Measurements from ENCODE around the gene PPP1R3C.

DNA sequence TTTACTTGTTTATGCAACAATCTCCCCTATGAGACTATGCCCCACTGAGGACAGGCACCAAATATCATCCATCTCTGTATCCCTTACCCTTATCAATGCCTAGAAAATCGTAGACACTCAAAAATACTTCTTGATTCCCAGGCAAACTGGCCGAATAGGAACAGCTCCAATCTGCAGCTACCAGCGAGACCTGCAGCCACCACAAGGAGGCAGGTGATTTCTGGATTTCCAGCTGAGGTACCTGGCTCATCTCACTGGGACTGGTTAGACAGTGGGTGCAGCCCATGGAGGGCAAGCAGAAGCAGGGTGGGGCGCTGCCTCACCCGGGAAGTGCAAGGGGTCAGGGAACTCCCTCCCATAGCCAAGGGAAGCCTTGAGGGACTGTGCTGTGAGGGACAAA lies 10.8 kb upstream of the PPP1R3C start:
- TF ChIP-seq, protein P1, sequence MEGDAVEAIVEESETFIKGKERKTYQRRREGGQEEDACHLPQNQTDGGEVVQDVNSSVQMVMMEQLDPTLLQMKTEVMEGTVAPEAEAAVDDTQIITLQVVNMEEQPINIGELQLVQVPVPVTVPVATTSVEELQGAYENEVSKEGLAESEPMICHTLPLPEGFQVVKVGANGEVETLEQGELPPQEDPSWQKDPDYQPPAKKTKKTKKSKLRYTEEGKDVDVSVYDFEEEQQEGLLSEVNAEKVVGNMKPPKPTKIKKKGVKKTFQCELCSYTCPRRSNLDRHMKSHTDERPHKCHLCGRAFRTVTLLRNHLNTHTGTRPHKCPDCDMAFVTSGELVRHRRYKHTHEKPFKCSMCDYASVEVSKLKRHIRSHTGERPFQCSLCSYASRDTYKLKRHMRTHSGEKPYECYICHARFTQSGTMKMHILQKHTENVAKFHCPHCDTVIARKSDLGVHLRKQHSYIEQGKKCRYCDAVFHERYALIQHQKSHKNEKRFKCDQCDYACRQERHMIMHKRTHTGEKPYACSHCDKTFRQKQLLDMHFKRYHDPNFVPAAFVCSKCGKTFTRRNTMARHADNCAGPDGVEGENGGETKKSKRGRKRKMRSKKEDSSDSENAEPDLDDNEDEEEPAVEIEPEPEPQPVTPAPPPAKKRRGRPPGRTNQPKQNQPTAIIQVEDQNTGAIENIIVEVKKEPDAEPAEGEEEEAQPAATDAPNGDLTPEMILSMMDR (IDR thresholded peaks at IDR 0.05) = peak; percentile 52
- TF ChIP-seq EZH2phosphoT487 (IDR thresholded peaks at IDR 0.05) (no peak), EZH2 (IDR thresholded peaks at IDR 0.05) (no peak)
